Islet of Langerhans (tissue), 1 donor: ENCODE data around the gene SDS.

Experiments used
- FAIRE-seq: peaks from one replicate; lab custom pipeline; 2011; peaks lifted over from hg19 to GRCh38; lab: Jason Lieb, UNC

SDS gene

DNA sequence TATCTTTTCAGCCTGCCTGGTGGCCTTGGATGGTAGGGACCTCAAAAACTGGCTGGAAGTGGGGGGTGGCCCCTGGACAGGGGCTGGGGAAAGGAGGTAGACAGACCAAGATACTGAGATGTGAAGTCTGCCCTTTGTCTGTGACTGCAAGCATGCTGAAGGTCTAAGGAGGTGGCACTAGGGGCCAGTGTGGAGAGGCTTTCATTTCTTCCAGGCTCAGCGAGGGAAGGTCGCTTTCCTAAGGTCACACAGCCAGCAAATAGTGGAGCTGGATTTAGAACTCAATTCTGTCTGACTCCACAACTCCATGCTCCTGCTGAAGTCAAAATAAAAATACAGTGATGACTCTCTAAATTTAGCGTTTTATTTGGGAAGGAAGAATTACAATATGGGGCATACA is 56.6 kb downstream of the SDS start:
- FAIRE-seq = no peak

DNA sequence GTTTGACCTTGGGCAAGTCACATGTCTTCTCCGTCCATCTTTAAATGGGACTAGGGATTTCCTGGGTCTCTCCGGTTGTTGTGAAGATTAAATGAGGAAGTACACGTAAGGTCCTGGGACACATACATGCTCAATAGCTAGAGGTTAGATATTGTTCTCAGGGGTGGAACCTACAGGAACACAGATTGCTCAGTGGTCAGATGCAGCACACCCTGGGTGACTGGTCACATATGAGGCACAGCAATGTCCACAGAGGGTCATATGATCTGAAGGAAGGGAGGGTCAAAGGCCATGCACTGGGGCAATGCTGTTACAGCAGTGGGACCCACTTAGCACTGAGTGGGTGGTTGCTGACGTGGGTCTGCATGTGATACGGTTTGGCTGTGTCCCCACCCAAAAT is 57.3 kb downstream of the SDS start:
- no peak for FAIRE-seq

DNA sequence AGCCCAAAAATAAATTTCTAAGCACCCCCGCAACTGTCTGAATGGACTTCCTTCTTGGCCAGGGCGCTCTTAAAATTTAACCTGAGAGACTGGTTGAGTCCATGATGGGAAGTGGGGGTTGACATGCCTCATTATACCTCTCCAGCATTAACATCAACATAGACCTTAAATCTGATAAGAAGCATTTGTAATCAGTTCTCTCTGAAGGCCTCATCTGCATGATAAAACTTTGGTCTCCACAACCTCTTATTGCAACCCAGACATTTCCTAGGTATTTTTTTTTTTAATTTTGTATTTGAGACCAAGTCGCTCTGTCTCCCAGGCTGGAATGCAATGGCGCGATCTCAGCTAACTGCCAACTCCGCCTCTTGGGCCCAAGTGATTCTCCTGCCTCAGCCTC is 58.4 kb downstream of the SDS start:
- FAIRE-seq = no peak
